GM18951 (cell line): ENCODE results near the gene RNF207.

Source experiments
- POLR2A ChIP-seq: IDR thresholded peaks from 4 replicates; pipeline ENCODE4 v1.6.1; 2011; ENCODE audit warnings: mild to moderate bottlenecking; ENCODE audit not compliant: insufficient read length, insufficient read depth; ENCODE audit errors: extremely low read depth
- in situ Hi-C: fragments of 300-500 bp; cut with MboI; formaldehyde crosslinking; loops from one replicate; pipeline ENCODE4 v1.12.0; 2022; ENCODE audit warnings: low sequenced_read_pairs, mixed read lengths, inconsistent platforms; ENCODE audit not compliant: unreplicated experiment

Gene RNF207

GRCh38 chr1:6198646-6199297 lies 7.1 kb upstream of the RNF207 start:
- no peak for TF ChIP-seq POLR2A
- in situ Hi-C loops: no loop called here

GRCh38 chr1:6199298-6200187 lies 6.4 kb upstream of the RNF207 start, which contains the start of gene RPL22:
Gene RPL22, minus strand, starts transcription at chr1:6199595. Its CDS starts 22 bp downstream, at chr1:6199573.
- in situ Hi-C loops: no loop called here
- peak; percentile 94 for TF ChIP-seq POLR2A

GRCh38 chr1:6200188-6200809 lies 5.6 kb upstream of the RNF207 start:
- in situ Hi-C loops: no loop called here
- TF ChIP-seq POLR2A: no peak

GRCh38 chr1:6202256-6202655 lies 3.7 kb upstream of the RNF207 start:
- TF ChIP-seq POLR2A: no peak
- in situ Hi-C loops: no loop called here

GRCh38 chr1:6206520-6206855 lies 569 bp downstream of the RNF207 start:
- in situ Hi-C loops: no loop called here
- no peak for TF ChIP-seq POLR2A

GRCh38 chr1:6207075-6207885 lies 1.4 kb downstream of the RNF207 start:
- no peak for TF ChIP-seq POLR2A
- in situ Hi-C loops: no loop called here

- in situ Hi-C loops: no loop called here
These were observed 2.0 kb downstream of the RNF207 start for GRCh38 chr1:6207921-6208320.

GRCh38 chr1:6208723-6209660 lies 3.1 kb downstream of the RNF207 start:
- peak; percentile 21 for TF ChIP-seq POLR2A
- in situ Hi-C loops: no loop called here

More at GRCh38 chr1:6207921-6208320, 2.0 kb downstream of the RNF207 start:
- no peak for TF ChIP-seq POLR2A

- TF ChIP-seq POLR2A: no peak
- in situ Hi-C loops: no loop called here
These were observed 4.0 kb downstream of the RNF207 start for GRCh38 chr1:6209661-6210580.

- TF ChIP-seq POLR2A: no peak
- in situ Hi-C loops: no loop called here
These were observed 4.9 kb downstream of the RNF207 start for GRCh38 chr1:6210591-6211355.
